T-helper 9 cell (primary cell): Measurements from ENCODE around the gene MRPL38.

Experiments used
- DNase-seq: peaks from one replicate; pipeline ENCODE4 v3.0.0-alpha.2; 2020

MRPL38 gene

DNA sequence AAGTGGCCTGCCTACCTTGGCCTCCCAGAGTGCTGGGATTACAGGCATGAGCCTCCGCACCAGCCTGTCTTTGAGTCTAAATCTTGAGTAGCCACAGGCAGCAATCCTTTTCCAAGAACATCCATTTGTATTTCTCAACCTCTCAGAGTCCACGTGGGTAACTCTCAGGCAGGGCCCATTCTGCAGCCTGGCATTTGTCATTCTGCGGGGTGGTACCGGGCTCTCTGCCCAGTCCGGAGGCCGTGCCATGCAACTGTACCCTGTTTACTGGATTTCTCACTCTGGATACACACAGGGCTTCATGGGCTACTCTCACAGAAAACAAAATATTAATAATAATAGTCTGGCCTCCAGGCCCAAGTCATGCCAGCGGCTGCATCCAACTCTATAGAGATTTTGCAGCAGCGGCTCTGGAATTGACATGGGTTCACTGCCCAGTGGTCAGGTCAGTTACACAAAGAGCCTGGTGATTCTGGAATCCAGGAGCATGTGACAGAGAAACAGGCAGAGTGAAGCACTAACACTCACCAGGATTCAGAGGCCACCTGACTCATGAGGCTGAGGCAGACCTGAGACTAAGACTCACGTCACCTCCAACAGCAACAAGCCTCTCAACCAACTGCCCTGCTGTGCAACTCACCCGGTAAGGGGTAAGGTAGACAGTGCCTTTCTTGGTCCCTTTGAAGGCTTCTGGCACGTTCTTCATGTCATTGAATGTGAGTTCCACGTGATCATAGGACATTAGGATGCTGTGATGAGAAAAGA, 53.6 kb downstream of the MRPL38 start:
- no peak for DNase-seq

DNA sequence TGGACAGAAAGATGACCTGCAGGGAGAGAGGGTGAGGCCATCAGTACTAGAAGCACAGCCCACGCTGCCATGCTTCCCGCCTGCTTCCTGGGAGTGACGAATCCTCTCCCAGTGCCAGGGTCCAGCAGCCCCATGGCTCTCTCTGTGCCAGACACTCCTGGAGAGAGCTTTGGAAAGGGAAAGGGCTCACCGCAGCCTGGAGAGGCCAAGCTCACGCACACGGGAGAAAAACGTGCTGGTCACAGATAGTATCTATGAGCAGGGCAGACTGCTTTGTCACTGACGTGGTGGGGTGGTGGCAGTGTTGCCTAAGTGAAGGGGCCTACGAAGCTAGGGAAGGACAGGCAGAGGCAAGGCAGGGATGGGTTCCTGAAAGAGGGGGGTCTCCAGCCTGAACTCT, 55.0 kb downstream of the MRPL38 start:
- no peak for DNase-seq

DNA sequence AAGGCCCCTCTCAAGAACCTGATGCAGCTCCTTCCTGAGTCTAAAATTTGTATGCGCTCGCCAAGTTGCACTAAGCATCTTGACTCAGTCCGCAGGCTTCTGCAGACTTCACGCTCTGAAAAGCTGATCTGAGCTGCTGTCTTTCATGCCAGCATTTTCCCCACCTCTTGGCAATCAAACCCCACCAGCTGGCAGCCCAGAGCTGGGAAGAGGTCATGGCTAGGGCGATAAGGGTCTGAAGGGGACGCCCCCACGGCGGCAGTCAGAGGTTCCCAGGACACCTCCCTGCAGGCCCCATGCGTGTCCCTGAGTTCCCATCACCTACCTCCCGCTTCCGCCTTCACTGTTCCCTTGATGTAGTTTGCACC, 55.4 kb downstream of the MRPL38 start:
- DNase-seq: no peak
